Erythroblast (primary cell): ENCODE data around the gene CHRD.

Experiments
- DNase-seq, 2 experiments: peaks; one replicate each; lab custom pipeline; 2025; lab: John Stamatoyannopoulos, UW
- GATA1 ChIP-seq: IDR thresholded peaks from 2 replicates; pipeline ENCODE4 v1.6.1; 2011; ENCODE audit warnings: low read depth, mild to moderate bottlenecking, control low read depth, low read length, moderate library complexity
- POLR2A ChIP-seq: IDR thresholded peaks from 2 replicates; pipeline ENCODE4 v1.6.1; 2011; ENCODE audit warnings: mild to moderate bottlenecking, low read length

Gene CHRD

DNA sequence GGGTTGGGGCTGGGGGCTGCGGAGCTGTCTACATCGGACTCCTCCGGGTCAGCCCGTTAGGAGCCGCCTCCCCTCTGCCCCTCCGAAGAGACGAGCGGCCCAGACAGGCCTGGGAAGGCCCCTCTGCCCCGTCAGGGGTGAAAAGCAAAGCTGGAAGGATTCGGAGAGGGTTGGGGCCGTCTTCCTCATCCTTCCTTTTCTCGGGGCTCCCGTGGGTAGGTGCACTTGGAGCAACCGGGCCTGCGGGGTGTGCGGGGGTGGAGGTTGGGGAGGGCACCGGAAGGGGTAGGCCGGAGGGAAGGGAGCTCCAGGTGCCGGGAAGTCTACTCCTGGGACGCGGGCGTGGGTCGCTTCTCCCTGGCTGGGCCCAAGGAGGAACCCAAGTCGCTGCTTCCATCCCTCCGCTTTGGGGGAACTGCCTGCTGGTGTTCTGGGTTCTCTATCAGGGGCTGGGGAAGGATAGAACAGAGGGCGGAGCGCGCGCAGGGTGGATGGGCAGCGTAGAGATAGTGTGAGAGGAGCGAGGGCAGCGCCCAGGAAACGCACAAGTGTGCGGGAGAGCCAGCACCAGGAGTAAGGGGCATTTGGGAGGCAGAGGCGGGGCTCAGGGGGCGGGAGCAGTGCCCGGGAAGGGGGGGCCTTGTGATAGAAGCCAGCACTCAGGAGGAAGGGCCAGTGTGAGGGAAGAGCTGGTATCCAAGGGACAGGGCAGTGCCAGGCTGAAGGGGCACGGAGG lies 17.8 kb upstream of the CHRD start:
- DNase-seq, result peak; percentile 79
- TF ChIP-seq GATA1 (no peak), POLR2A (peak; percentile 10)

GRCh38 chr3:184362668-184363546 lies 16.9 kb upstream of the CHRD start:
- TF ChIP-seq POLR2A (peak; percentile 87), GATA1 (no peak)
- DNase-seq, result peak; percentile 98 to 99

DNA sequence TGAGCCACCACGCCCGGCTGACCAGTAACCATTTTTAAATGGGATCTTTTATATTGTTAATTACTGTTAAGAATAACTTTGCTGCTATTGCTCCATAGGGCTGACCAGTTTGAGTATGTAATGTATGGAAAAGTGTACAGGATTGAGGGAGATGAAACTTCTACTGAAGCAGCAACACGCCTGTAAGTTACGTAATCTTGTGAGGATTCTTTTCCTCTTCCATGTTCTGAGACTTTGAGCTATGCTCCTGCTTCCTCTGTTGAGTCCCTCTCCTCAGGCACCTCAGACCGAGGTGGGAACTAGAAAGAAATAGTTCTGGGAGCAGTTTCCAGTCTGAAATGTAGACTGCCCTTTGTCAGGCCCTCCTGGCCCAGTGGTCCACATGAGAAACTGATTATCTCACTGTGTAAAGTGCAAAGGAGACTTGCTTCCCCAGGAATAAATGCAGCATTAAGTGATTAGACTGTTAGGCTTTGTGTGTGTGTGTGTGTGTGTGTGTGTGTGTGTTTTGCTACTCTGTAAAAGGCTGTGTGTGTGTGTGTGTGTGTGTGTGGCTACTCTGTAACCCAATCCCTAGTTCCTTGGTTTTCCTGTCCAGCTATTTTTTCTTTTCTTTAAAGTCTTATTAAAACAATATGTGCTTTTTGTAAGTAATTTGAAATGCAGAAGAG lies 13.1 kb upstream of the CHRD start:
- TF ChIP-seq GATA1, result no peak
- no peak for TF ChIP-seq POLR2A

GRCh38 chr3:184368116-184368515 lies 11.7 kb upstream of the CHRD start:
- no peak for DNase-seq
- TF ChIP-seq GATA1, result no peak
- no peak for TF ChIP-seq POLR2A

More for the DNA sequence above, 13.1 kb upstream of the CHRD start:
- DNase-seq, result no peak

- DNase-seq, result no peak
- TF ChIP-seq GATA1 (no peak), POLR2A (no peak)
These were observed 11.2 kb upstream of the CHRD start for GRCh38 chr3:184368586-184369183.

GRCh38 chr3:184371570-184372018 lies 8.3 kb upstream of the CHRD start:
- peak; percentile 79 to 86 for DNase-seq
- TF ChIP-seq GATA1 (no peak), POLR2A (no peak)

GRCh38 chr3:184372296-184372821 lies 7.5 kb upstream of the CHRD start:
- no peak for TF ChIP-seq GATA1
- DNase-seq, result no peak

GRCh38 chr3:184372911-184373310 lies 6.9 kb upstream of the CHRD start:
- no peak for DNase-seq
- no peak for TF ChIP-seq GATA1
- no peak for TF ChIP-seq POLR2A

DNA sequence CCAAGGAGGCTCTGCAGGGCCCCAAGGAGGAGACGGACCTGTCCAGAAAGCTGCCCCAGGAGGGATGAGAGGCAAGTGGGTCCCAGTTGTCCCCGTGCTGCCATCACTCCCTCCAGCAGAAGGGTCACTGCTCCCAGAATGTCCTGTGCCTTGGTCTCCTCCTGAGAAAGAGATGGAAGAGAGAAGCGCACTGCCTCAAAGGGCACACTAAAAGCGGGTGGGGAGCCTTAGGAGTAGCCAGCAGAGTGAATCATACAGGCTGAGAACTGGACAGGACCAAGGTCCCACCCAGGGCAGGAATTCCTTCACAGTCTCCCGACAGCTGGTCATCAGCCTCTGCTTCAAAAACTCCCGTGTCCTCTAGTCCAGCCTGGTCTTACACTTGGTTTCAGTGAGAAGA lies 6.4 kb upstream of the CHRD start:
- TF ChIP-seq POLR2A (no peak), GATA1 (no peak)
- DNase-seq, result no peak

GRCh38 chr3:184375747-184376461 lies 4.0 kb upstream of the CHRD start:
- no peak for DNase-seq
- no peak for TF ChIP-seq GATA1
- TF ChIP-seq POLR2A, result no peak

GRCh38 chr3:184377374-184377773 lies 2.5 kb upstream of the CHRD start:
- TF ChIP-seq POLR2A (no peak), GATA1 (no peak)
- DNase-seq, result no peak

- TF ChIP-seq POLR2A, result no peak
- TF ChIP-seq GATA1, result no peak
- DNase-seq, result no peak
These were observed 1.9 kb upstream of the CHRD start, which contains the start of gene THPO for GRCh38 chr3:184377882-184378445. Gene THPO, minus strand, starts transcription at chr3:184378207. Its CDS starts 1,948 bp downstream, at chr3:184376259.
